OCI-M1 (cell line): ENCODE data around the gene ZNF335.

Experiments
- DNase-seq: peaks from one replicate; lab custom pipeline; 2025; lab: John Stamatoyannopoulos, UW

Gene ZNF335

DNA sequence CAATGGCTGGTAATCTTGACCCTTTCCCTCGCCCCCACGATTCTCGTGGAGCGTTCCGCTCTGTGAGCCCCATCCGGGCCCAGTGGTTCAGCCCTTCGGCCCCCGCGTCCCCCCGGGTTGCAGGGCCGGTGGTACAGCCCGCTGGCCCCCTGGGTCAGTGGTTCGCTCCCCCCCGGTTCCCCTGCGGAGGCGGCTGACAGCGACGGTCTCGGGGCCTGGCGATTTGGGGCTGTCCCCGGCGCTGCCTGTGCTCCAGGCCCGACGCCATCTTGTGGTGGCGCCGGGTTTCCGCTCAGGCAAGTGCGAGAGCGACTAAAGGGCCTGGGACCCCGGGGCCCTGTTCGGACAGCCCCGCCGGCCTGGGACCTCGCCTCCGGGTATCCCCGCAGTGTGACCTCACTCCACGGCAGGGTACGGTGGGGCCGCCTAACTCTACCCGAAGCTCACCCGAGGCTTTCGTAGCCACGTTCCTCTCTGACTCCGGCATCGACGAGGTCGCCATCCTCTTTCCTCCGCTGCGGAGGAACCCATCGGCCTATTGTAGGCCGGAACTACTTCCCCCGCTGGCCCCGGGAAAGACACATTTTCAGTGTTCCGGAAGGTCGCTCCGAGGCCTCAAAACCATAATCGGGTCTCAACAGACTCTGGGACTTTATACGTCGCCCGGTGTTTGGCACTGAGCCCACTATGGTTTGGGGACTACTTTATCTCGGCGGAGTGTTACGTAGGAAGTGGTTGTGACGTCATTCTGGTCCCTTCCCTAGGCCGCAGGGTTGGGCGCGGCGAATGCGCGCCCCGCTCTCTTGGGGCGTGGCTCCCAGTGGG is at the start of gene ZNF335:
Gene ZNF335 (minus strand): TSS at position 529 of the 825 bp plus-strand sequence. CDS start 793 bp downstream, outside the sequence.
- DNase-seq, result peak; percentile 98

GRCh38 chr20:46020555-46020954 is 48.6 kb upstream of the ZNF335 start:
- peak; percentile 78 for DNase-seq

DNA sequence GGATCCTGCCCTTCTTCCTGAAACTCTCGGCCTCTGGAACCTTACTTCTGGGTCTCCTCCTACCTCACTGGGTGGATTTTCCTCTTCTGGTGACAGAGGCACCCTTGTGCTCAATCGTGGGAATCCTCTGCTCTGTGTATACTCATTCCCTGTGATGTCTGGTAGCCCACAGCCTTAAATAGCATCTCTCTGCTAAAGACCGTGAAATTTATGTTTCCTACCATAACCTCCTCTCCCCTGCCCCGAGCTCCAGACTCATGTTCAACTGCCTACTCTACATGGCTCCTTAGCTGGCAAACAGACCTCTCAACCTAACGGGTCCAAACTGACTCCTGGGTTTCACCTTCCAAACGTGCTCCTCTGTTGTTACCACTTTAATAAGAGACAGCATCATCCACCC is 46.6 kb upstream of the ZNF335 start:
- no peak for DNase-seq

DNA sequence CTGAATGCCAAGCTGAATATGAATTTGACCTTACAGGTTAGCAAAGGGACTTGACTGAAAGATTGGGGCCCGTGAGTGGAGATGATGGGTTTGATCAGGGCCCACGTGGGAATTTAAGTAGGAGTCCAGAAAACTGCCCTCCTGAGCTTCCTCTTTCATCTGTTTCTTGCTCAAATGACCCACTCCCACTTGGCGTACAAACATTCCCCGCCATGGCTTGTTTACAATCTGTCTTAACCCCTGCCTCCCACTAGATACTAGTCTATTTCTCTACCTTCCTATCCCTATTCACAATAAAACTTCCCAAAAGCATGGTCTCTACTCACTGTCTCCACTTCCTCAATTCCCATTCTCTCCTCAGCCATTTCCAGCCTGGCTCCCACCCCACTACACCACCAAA is 46.1 kb upstream of the ZNF335 start:
- no peak for DNase-seq

- no peak for DNase-seq
Observed at GRCh38 chr20:46017272-46017671, 45.3 kb upstream of the ZNF335 start.

DNA sequence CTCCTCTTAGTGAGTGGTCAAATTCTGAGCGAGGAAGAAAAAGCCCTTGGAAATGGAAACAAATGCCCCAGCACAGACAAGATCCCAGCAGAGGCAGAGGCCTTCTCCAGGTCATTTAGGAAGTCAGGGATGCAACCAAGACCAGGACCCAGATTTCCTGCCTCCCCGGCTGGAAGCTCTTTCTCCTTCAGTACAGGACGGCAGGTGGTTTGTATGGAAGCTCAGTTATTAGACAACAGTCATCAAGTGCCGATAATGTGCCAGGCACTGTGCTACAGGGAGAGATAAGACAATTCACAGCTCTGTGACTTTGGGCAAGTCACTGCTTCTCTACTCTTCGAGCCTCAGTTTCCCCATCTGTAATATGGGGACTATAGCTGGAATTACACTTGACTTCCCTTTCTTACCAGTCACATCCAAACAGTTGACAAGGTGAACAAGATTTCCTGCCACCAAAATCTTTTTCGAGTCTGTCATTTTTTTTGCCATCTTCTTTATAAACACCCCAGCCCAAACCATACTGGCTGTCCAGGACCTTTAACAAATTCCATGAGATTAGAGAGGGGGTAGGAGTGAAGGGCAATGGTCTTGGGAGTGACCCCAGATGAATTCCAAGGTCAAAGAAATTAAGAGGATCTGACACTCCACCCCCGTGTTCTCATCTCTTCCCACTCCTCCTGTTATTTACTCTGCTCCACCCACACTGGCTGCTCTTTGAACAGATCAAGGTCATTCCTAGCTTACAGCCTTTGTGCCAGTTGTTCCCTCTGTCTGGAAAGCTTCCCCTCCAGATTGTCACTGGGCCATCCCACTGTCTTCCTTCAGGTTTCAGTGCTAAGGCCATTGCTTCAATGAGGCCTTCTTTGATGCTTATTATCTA is 42.8 kb upstream of the ZNF335 start:
- DNase-seq, result no peak

- DNase-seq, result peak; percentile 77
Observed at GRCh38 chr20:46013829-46014516, 42.0 kb upstream of the ZNF335 start.

- DNase-seq, result no peak
Observed at GRCh38 chr20:46013322-46013828, 41.4 kb upstream of the ZNF335 start.

GRCh38 chr20:46012921-46013320 is 40.9 kb upstream of the ZNF335 start:
- no peak for DNase-seq

DNA sequence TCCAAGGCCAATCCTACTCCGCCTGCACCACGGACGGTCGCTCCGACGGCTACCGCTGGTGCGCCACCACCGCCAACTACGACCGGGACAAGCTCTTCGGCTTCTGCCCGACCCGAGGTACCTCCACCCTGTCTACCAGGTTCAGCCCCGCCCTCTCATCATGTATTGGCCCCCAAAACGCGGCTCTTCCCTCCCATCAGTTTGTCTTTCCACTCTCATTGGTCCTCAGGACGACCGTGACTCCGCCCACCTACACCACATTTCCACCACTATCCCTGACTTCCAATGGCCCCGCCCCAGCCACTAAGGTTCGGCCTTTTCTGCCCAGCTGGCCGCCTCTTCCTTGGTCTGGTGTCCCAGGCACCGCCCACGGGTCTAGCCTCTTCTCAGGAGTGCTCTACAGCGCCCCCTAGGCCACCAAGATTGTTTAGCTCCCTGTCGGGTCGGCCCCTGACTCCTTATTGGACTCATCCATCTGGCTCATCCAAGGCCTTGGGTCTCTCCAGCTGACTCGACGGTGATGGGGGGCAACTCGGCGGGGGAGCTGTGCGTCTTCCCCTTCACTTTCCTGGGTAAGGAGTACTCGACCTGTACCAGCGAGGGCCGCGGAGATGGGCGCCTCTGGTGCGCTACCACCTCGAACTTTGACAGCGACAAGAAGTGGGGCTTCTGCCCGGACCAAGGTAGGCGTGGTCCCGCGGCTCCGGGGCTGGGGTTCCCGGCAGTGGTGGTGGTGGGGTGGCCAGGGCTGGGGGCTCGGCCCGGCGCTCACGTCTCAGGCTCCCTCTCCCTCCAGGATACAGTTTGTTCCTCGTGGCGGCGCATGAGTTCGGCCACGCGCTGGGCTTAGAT is 39.9 kb upstream of the ZNF335 start:
- DNase-seq, result peak; percentile 76

GRCh38 chr20:46010491-46011391 is 38.7 kb upstream of the ZNF335 start:
- DNase-seq, result no peak

DNA sequence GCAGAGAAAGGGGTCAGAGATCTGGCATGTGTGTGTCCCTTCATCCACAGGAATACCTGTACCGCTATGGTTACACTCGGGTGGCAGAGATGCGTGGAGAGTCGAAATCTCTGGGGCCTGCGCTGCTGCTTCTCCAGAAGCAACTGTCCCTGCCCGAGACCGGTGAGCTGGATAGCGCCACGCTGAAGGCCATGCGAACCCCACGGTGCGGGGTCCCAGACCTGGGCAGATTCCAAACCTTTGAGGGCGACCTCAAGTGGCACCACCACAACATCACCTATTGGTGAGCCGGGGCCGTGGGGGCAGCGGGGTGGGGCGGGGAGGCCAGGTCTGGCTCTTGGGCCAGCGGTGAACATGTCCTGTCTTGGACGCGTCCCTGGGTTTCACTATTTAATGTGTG is 37.8 kb upstream of the ZNF335 start:
- no peak for DNase-seq

DNA sequence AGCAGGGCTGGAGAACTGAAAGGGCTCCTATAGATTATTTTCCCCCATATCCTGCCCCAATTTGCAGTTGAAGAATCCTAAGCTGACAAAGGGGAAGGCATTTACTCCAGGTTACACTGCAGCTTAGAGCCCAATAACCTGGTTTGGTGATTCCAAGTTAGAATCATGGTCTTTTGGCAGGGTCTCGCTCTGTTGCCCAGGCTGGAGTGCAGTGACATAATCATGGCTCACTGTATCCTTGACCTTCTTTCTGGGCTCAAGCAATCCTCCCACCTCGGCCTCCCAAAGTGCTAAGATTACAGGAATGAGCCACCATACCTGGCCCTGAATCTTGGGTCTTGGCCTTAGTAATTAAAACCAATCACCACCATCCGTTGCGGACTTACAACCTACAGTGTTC is 35.7 kb upstream of the ZNF335 start:
- no peak for DNase-seq

GRCh38 chr20:46006964-46007363 is 35.0 kb upstream of the ZNF335 start:
- DNase-seq, result no peak

DNA sequence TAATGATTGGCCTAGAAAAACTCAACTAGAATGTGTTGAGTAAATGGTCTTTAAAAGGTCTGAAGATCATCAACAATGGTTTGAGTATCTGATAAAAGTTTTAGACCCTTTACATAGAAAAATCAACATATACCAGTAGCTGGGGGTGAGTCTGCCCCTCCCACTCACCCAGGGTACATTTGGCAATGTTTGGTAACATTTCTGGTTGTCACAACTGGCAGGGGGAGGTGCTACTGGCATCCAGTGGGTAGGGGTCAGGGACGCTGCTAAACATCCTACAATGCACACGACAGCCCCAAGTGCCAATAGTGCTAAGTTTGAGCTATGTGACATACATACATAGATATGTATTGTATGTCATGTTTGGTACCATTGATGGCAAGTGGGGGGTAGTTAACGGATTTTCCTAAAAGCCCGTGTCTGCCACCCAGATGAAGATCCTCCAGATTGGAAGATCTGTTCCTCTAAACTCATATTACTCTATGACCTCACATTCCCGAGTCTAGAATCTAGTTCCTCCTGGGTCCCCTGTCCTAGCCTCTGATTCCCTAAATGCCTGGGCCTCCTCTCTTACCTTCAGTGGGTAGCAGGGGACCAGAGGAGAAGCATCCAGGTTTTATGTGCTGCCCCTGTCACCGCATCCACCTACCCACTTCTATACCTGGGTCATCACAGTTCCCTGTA is 34.2 kb upstream of the ZNF335 start:
- no peak for DNase-seq

GRCh38 chr20:46004889-46005473 is 33.0 kb upstream of the ZNF335 start:
- DNase-seq, result peak; percentile 87

DNA sequence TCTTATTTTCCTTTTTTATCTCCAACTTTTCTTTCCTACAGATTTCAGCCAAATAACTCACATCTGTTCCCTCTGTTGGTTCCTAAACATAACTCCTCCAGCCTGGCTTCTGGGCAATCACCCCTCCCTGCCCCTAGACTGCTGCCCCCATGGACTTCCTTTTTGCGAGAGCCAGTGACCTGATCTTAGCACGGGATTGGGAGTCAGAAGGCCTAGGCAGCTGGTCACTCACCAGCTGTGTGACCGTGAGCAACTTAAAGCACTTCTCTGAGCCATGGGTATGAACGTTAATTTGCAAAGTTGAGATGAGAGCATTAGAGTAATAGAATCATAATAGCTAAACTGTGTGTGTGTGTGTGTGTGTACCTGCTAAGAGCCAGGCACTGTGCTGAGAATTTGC is 32.2 kb upstream of the ZNF335 start:
- no peak for DNase-seq

GRCh38 chr20:46002008-46002407 is 30.0 kb upstream of the ZNF335 start:
- no peak for DNase-seq

- no peak for DNase-seq
Observed at GRCh38 chr20:46001498-46001897, 29.5 kb upstream of the ZNF335 start.
